HG02610 (cell line): ENCODE data around the gene CDC27.
"Not testable (repeated sequence)": the region's sequence is repeated elsewhere in the genome, so short reads cannot be mapped to it uniquely, and the experiment has no call there.

Experiments used
- ATAC-seq: cut with Tn5 transposase; IDR thresholded peaks from one replicate; pipeline ENCODE4 v1.9.1; 2021; ENCODE audit warnings: mild to moderate bottlenecking, moderate library complexity; ENCODE audit not compliant: unreplicated experiment

Gene CDC27, protein sequence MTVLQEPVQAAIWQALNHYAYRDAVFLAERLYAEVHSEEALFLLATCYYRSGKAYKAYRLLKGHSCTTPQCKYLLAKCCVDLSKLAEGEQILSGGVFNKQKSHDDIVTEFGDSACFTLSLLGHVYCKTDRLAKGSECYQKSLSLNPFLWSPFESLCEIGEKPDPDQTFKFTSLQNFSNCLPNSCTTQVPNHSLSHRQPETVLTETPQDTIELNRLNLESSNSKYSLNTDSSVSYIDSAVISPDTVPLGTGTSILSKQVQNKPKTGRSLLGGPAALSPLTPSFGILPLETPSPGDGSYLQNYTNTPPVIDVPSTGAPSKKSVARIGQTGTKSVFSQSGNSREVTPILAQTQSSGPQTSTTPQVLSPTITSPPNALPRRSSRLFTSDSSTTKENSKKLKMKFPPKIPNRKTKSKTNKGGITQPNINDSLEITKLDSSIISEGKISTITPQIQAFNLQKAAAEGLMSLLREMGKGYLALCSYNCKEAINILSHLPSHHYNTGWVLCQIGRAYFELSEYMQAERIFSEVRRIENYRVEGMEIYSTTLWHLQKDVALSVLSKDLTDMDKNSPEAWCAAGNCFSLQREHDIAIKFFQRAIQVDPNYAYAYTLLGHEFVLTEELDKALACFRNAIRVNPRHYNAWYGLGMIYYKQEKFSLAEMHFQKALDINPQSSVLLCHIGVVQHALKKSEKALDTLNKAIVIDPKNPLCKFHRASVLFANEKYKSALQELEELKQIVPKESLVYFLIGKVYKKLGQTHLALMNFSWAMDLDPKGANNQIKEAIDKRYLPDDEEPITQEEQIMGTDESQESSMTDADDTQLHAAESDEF

DNA sequence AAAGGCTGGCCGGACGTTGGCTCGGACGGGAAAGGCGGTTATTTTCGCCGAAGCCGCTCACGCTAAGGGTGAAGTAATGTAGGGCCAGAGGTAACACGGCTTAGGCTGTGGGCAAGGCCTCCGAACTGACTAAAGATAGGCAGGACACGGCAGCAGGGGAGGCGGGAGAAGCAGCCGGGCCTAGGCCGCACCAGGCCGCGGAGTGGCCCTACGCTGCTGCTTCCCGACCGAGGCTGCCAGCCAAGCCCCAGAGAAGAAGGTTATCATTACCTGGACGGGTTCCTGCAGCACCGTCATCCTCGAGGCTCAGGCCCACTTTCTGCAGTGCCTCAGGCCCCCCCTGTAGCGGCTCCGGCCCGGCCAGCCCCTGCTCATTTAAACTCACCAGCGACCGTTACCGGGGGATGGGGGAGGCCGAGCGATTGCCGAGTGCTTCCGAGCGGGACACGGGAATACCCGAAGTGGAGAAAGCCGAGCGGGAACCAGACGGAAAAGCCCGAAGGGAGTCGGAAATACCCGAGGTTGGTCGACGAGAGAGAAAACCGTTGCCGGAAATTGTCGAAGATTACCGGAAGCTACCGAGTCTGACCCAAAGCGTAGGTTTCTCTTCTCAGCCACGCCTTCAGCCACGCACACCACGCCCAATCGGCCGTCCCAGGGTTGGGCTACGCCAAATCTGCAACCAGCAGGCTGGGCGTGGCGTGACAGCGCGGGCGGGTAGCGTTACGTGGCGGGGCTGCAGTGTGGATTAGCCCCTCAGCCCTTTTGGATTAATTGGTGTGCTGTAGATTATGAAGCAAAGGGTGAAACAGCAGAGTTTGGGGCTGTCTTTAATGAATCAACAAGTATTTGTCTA, at the start of gene CDC27:
TSS of gene CDC27 (minus strand) at position 420 of the 856 bp plus-strand sequence. CDS start at position 297, 123 bp downstream.
- ATAC-seq, result peak; percentile 91

- no peak for ATAC-seq
Measured at GRCh38 chr17:47238321-47239010, 49.4 kb upstream of the CDC27 start.

DNA sequence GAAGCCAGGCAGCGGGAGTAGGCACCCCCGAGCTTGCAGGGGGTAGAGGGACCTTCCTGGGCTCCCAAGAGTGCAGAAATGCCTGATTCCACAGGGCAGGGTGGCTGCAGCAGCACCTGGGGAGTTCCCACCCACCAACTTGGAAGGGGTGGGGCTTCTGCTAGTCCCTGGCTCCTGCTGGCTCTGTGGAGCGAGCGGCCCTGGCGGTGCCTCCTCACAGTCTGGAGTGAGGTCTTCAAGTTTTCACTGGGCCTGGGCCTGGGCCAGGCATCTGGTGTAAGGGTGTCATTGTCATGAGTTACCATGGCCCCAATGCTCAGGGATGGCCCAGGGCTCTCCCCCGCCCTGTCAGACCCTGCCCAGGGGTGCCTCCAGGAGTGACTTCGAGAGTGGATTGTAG, 48.7 kb upstream of the CDC27 start:
- no peak for ATAC-seq

GRCh38 chr17:47235923-47236322, 46.8 kb upstream of the CDC27 start:
- ATAC-seq, result no peak

DNA sequence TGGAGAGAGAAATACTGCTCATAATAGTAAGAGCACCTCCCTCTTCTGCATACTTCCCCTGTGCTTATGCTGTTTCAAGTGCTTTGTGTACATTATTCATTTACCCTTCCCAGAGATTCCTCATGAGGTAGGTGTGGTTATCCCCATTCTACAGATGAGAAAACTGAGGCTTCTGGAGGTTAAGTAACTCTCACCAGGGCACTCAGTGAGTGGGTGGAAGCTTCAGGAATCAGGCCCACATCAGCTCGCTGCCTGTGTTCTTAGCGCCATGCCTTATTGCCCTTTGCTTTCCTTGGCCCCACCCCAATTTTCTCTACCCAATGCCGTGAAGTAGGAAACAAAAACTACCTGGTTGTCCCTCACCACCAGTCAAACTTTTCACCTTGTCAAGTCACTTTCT, 46.4 kb upstream of the CDC27 start:
- no peak for ATAC-seq

DNA sequence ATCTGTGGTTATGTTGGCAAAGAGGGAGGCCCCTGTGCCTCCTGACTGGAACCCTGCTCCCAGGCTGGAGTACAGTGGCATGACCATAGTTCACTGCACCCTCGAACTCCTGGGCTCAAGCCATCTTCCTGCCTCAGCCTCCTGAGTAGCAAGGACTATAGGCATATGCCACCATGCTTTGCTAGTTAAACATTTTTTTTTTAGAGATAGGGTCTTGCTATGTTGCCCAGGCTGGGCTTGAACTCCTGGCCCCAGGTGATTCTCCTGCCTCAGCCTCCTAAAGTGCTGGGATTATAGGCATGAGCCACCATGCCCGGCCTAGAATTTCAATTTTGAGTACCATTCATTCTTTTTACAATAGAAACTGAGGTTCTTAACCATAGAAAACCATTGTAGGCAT, 43.4 kb upstream of the CDC27 start:
- ATAC-seq, result no peak

GRCh38 chr17:47231866-47232265, 42.8 kb upstream of the CDC27 start:
- no peak for ATAC-seq

DNA sequence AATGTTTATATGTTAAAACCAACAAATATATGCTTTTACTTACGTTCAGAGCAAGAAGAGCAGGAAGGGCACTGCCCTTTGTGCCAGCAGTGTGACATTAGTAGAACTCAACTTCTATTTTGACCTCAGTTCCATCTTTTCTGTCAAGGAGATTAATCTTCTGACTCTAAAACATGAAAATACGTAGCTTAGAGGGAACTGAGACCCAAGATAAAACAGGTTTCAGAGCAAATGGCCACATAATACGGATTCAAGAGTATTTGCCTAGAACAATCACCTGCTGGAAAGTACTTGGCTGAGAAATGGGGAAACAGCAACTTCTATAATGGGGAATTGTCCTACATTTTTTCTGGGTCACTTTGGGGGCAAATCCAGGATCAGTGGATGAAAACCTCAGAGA, 42.2 kb upstream of the CDC27 start:
- no peak for ATAC-seq

GRCh38 chr17:47230864-47231263, 41.8 kb upstream of the CDC27 start:
- ATAC-seq, result no peak

- ATAC-seq, result no peak
Measured at GRCh38 chr17:47229535-47230443, 40.7 kb upstream of the CDC27 start.

GRCh38 chr17:47227862-47228261, 38.8 kb upstream of the CDC27 start:
- no peak for ATAC-seq

DNA sequence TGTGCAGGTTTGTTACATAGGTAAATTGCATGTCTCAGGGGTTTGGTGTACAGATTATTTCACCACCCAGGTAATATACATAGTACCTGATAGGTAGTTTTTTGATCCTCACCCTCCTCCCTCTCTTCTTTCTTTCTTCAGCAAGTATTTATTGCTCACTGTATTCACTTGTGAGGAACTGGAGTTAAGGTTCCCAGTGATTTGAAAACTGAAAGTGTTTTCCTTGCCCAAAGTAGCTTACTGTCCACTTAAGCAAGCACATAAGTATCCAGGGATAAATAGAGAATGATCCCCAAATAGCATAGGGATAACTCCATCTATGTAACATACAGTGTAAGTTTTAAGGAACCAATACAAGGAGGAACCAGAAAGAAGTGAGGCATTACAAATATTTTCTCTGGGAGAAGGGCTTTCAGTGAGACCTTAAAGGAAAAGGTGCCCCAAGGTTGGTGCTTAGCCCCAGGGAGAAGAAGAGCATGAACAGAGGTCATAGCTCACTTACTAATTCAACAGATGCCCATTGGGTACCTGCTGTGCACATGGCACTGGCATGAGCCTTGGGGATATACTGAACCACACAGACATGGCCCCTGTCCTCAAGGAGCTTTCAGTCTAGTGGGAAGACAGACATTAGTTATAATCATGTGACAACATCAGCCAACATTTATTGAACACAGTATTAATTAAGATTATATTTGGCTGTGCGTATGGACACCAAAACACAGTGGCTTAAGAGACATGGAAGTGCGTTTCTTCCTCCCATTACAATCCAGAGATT, 37.0 kb upstream of the CDC27 start:
- no peak for ATAC-seq

GRCh38 chr17:47225436-47225858, 36.4 kb upstream of the CDC27 start:
- no peak for ATAC-seq

GRCh38 chr17:47224966-47225365, 35.9 kb upstream of the CDC27 start:
- no peak for ATAC-seq

GRCh38 chr17:47224077-47224476, 35.0 kb upstream of the CDC27 start:
- not testable (repeated sequence) for ATAC-seq

DNA sequence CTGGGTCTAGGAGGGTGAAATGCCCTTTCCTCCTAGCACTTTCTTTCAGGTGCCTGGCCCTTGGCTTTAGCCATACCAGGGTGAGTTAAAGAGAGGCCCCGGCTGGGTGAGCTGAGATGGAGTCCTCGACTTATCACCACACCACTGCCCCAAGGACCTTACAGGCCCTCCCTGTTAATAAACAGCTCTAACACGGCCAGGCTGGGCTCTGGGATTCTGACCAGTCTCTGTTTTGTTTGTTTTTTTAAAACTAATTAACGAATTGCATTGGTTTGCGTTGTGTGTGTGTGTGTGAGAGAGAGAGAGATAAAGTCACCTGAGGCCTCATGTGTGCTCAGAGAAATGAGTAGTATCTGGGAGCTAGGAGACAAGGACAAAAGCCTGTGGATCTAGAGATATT, 34.4 kb upstream of the CDC27 start:
- no peak for ATAC-seq

- ATAC-seq, result no peak
Measured at GRCh38 chr17:47223007-47223406, 33.9 kb upstream of the CDC27 start.

DNA sequence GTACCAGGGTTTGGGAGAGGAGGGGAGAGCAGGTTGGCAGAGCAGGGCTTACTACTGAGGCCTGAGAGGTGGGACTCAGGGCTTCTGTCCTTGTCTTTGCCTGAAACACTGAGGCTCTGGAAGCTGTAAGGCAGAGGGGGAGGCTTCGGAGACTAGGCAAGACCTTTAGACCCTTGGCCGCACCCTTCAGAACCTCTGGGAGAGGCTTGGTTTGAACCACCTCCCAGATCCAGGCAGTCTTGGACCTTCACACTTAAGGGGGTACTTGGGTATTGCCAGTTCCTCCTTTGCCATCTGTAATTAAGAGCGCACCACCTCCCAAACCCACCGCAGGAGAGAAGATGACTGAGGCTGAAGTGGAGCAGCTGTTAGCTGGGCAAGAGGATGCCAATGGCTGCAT, 33.0 kb upstream of the CDC27 start:
- no peak for ATAC-seq

DNA sequence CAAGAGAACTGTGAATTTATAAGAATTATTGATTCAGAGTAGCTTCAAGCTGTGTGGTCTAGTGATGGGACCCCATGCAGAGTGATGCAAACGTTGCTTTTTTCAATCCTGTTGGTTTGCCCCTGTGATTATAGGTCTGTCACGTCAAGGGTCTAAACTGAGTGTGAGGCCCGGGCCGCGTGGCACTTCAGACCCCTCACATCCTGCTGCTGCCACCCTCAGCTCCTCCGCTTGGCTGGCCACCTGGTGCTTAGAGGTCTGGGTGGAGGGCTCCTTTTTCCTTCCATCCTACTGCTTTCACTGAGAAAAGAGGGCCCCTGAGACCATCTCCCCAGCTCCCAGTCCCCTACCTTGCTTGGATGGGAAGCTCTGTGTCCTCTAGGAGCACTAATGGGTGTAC, 32.1 kb upstream of the CDC27 start:
- ATAC-seq, result no peak
